ENCODE results near the gene EPOP. TPM values are rescaled to one million over a fixed set of nuclear protein-coding genes. Genes with fewer than 3 reads are reported as not detected.

Gene EPOP
- total and polyA plus RNA-seq, 2 of the 13 experiments (the other 11 are each of a cell fraction or from before 2014, with no cell fraction given), result 14.7 to 37.8 TPM

GRCh38 chr17:38674749-38675615 lies at the start of gene EPOP (continued):
- TF ChIP-seq SIX1 (CRISPR knock-in tag; IDR thresholded peaks at IDR 0.05; ENCODE audit: borderline replicate concordance) (no peak), ONECUT2 (CRISPR knock-in tag; IDR thresholded peaks at IDR 0.05) (peak; percentile 70; the same call in 1 of the 2 replicates), CERS6 (CRISPR knock-in tag; IDR thresholded peaks at IDR 0.05) (peak; percentile 93), MED8 (CRISPR knock-in tag; IDR thresholded peaks at IDR 0.05; ENCODE audit: insufficient replicate concordance) (peak; percentile 89), MAFK (conservative IDR thresholded peaks at IDR 0.05 in 1 of 2, IDR thresholded peaks at IDR 0.05 in 1 of 2; ENCODE audit: low read length in 2 of 2) (no peak), ZNF354B (CRISPR knock-in tag; IDR thresholded peaks at IDR 0.05) (no peak; the same call in 1 of the 2 replicates), ZNF777 (CRISPR knock-in tag; IDR thresholded peaks at IDR 0.05) (peak; percentile 70), ZNF580 (CRISPR knock-in tag; IDR thresholded peaks at IDR 0.05; ENCODE audit: borderline replicate concordance, low read depth) (peak; percentile 97), ZNF3 (CRISPR knock-in tag; IDR thresholded peaks at IDR 0.05) (peak; percentile 86), EP300 (IDR thresholded peaks at IDR 0.05; ENCODE audit: low read depth in 2 of 2, low read length in 2 of 2) (0 out of 4 replicates have a peak, but pooled peaks of 1 of the 2 experiments have one; percentile 5), EP300 (CRISPR knock-in tag; IDR thresholded peaks at IDR 0.05; ENCODE audit: borderline replicate concordance) (peak; percentile 73), ZNF205 (CRISPR knock-in tag; IDR thresholded peaks at IDR 0.05) (peak; percentile 93), SIN3A (IDR thresholded peaks at IDR 0.05; ENCODE audit: borderline replicate concordance, low read depth, low read length) (peak; percentile 87), NFAT5 (CRISPR knock-in tag; IDR thresholded peaks at IDR 0.05) (peak; percentile 97), ZNF724P (CRISPR knock-in tag; IDR thresholded peaks at IDR 0.05; ENCODE audit: borderline replicate concordance) (peak; percentile 97), KLF9 (CRISPR knock-in tag; IDR thresholded peaks at IDR 0.05; ENCODE audit: low read depth) (peak; percentile 95), GPBP1L1 (CRISPR knock-in tag; IDR thresholded peaks at IDR 0.05) (no peak), SMAD9 (CRISPR knock-in tag; IDR thresholded peaks at IDR 0.05) (no peak), ZNF572 (CRISPR knock-in tag; IDR thresholded peaks at IDR 0.05) (no peak), ETS1 (CRISPR knock-in tag; IDR thresholded peaks at IDR 0.05) (peak; percentile 92; the same call in 1 of the 2 replicates), ZNF605 (CRISPR knock-in tag; IDR thresholded peaks at IDR 0.05) (peak; percentile 91)
